ENCODE results near the gene MPRIP.

MPRIP gene

GRCh38 chr17:17021194-17021863 lies 20.9 kb upstream of the MPRIP start:
- no peaks in the 10 kb centered on the region for H3K9me3 Mint-ChIP-seq
- peaks cover 19% of the 10 kb centered on the region for H3K4me1 Mint-ChIP-seq
- no peaks in the 10 kb centered on the region for H3K27me3 Mint-ChIP-seq
- no peak overlapping the region for H3K27ac Mint-ChIP-seq
- H3K36me3 Mint-ChIP-seq = no peaks in the 10 kb centered on the region
- no peak overlapping the region for H3K4me3 Mint-ChIP-seq

- no peaks in the 10 kb centered on the region for H3K27me3 Mint-ChIP-seq
- peaks cover 12% of the 10 kb centered on the region for H3K4me1 Mint-ChIP-seq
- H3K9me3 Mint-ChIP-seq = no peaks in the 10 kb centered on the region
- no peak overlapping the region for H3K4me3 Mint-ChIP-seq
- H3K27ac Mint-ChIP-seq = no peak overlapping the region
- H3K36me3 Mint-ChIP-seq = no peaks in the 10 kb centered on the region
Observed at GRCh38 chr17:17022011-17022410, 20.2 kb upstream of the MPRIP start.

- Mint-ChIP-seq H3K36me3 (no peaks in the 10 kb centered on the region), H3K4me3 (no peak overlapping the region), H3K4me1 (peaks cover 7% of the 10 kb centered on the region), H3K9me3 (no peaks in the 10 kb centered on the region), H3K27ac (no peak overlapping the region), H3K27me3 (no peaks in the 10 kb centered on the region)
Observed at GRCh38 chr17:17022456-17022855, 19.8 kb upstream of the MPRIP start.

GRCh38 chr17:17024778-17025300 lies 17.4 kb upstream of the MPRIP start:
- H3K36me3 Mint-ChIP-seq = no peaks in the 10 kb centered on the region
- no peaks in the 10 kb centered on the region for H3K27me3 Mint-ChIP-seq

GRCh38 chr17:17025621-17026020 lies 16.6 kb upstream of the MPRIP start:
- no peaks in the 10 kb centered on the region for H3K9me3 Mint-ChIP-seq
- no peak overlapping the region for H3K4me3 Mint-ChIP-seq
- no peaks in the 10 kb centered on the region for H3K36me3 Mint-ChIP-seq
- H3K4me1 Mint-ChIP-seq = no peaks in the 10 kb centered on the region
- H3K27me3 Mint-ChIP-seq = no peaks in the 10 kb centered on the region
- H3K27ac Mint-ChIP-seq = no peak overlapping the region

More at GRCh38 chr17:17024778-17025300, 17.4 kb upstream of the MPRIP start:
- Mint-ChIP-seq H3K9me3 (no peaks in the 10 kb centered on the region), H3K4me1 (no peaks in the 10 kb centered on the region), H3K27ac (no peak overlapping the region), H3K4me3 (no peak overlapping the region)

- Mint-ChIP-seq H3K27ac (no peak overlapping the region), H3K4me1 (no peaks in the 10 kb centered on the region), H3K36me3 (no peaks in the 10 kb centered on the region), H3K27me3 (no peaks in the 10 kb centered on the region), H3K9me3 (no peaks in the 10 kb centered on the region), H3K4me3 (no peak overlapping the region)
Observed at GRCh38 chr17:17026163-17026562, 16.1 kb upstream of the MPRIP start.

- Mint-ChIP-seq H3K4me1 (no peaks in the 10 kb centered on the region), H3K4me3 (no peak overlapping the region), H3K27me3 (no peaks in the 10 kb centered on the region), H3K27ac (no peak overlapping the region), H3K9me3 (no peaks in the 10 kb centered on the region), H3K36me3 (no peaks in the 10 kb centered on the region)
Observed at GRCh38 chr17:17027442-17028058, 14.7 kb upstream of the MPRIP start.

GRCh38 chr17:17028059-17028877 lies 14.0 kb upstream of the MPRIP start:
- H3K36me3 Mint-ChIP-seq = no peaks in the 10 kb centered on the region
- no peak overlapping the region for H3K27ac Mint-ChIP-seq
- no peaks in the 10 kb centered on the region for H3K9me3 Mint-ChIP-seq
- no peaks in the 10 kb centered on the region for H3K27me3 Mint-ChIP-seq
- H3K4me1 Mint-ChIP-seq = no peaks in the 10 kb centered on the region
- no peak overlapping the region for H3K4me3 Mint-ChIP-seq

GRCh38 chr17:17028878-17029535 lies 13.2 kb upstream of the MPRIP start:
- no peaks in the 10 kb centered on the region for H3K36me3 Mint-ChIP-seq
- no peaks in the 10 kb centered on the region for H3K4me1 Mint-ChIP-seq
- no peaks in the 10 kb centered on the region for H3K27me3 Mint-ChIP-seq
- H3K9me3 Mint-ChIP-seq = no peaks in the 10 kb centered on the region
- H3K4me3 Mint-ChIP-seq = no peak overlapping the region
- no peak overlapping the region for H3K27ac Mint-ChIP-seq

- no peaks in the 10 kb centered on the region for H3K36me3 Mint-ChIP-seq
- no peak overlapping the region for H3K27ac Mint-ChIP-seq
- no peaks in the 10 kb centered on the region for H3K4me1 Mint-ChIP-seq
- H3K9me3 Mint-ChIP-seq = no peaks in the 10 kb centered on the region
- no peak overlapping the region for H3K4me3 Mint-ChIP-seq
- no peaks in the 10 kb centered on the region for H3K27me3 Mint-ChIP-seq
Observed at GRCh38 chr17:17029938-17030337, 12.3 kb upstream of the MPRIP start.

- H3K4me1 Mint-ChIP-seq = no peaks in the 10 kb centered on the region
- no peaks in the 10 kb centered on the region for H3K27me3 Mint-ChIP-seq
- no peak overlapping the region for H3K4me3 Mint-ChIP-seq
- no peaks in the 10 kb centered on the region for H3K9me3 Mint-ChIP-seq
- no peak overlapping the region for H3K27ac Mint-ChIP-seq
- no peaks in the 10 kb centered on the region for H3K36me3 Mint-ChIP-seq
Observed at GRCh38 chr17:17030515-17031211, 11.6 kb upstream of the MPRIP start.

- Mint-ChIP-seq H3K27me3 (no peaks in the 10 kb centered on the region), H3K4me3 (no peak overlapping the region), H3K9me3 (no peaks in the 10 kb centered on the region), H3K27ac (no peak overlapping the region), H3K36me3 (no peaks in the 10 kb centered on the region), H3K4me1 (no peaks in the 10 kb centered on the region)
Observed at GRCh38 chr17:17032131-17032692, 10.0 kb upstream of the MPRIP start.

GRCh38 chr17:17033466-17033865 lies 8.8 kb upstream of the MPRIP start:
- Mint-ChIP-seq H3K4me3 (no peak overlapping the region), H3K4me1 (no peaks in the 10 kb centered on the region), H3K9me3 (no peaks in the 10 kb centered on the region), H3K27ac (no peak overlapping the region), H3K36me3 (no peaks in the 10 kb centered on the region), H3K27me3 (no peaks in the 10 kb centered on the region)

GRCh38 chr17:17034026-17034425 lies 8.2 kb upstream of the MPRIP start:
- Mint-ChIP-seq H3K36me3 (no peaks in the 10 kb centered on the region), H3K27me3 (no peaks in the 10 kb centered on the region), H3K27ac (no peak overlapping the region), H3K9me3 (no peaks in the 10 kb centered on the region), H3K4me3 (no peak overlapping the region), H3K4me1 (no peaks in the 10 kb centered on the region)

Data from activated naive CD4-positive, alpha-beta T cell treated with anti-CD3 and anti-CD28 coated beads, Interleukin-2, amount 50 U/mL, for 24 hours (primary cell).